Motor neuron (in vitro differentiated cells): ENCODE data around the gene NUBP1. TPM values are rescaled to one million over a fixed set of nuclear protein-coding genes. Genes with fewer than 3 reads are reported as not detected.
A peak's percentile ranks its signal among the peaks of the same experiment; 100 is the strongest.

Experiments used
- ATAC-seq, 8 experiments: fragments of 200-7000 bp; cut with Tn5 transposase; replicated peaks in 6 of 8; 2 replicates each; pipeline ENCODE4 v1.8.0; 2021; ENCODE audit warnings: mild to moderate bottlenecking in 8 of 8, moderate library complexity in 8 of 8
- H3K27ac ChIP-seq, 2 donors: fragments of 250-450 bp; sonication (Bioruptor Pico); 2 replicates each; pipeline ENCODE4 v1.9.0; 2021; ENCODE audit warnings: antibody characterized with exemption in 2 of 2, mild to moderate bottlenecking in 2 of 2, moderate library complexity in 1 of 2
- H3K4me1 ChIP-seq, 2 donors: fragments of 250-450 bp; sonication (Bioruptor Pico); replicated peaks in 1 of 2; 2 replicates each; pipeline ENCODE4 v1.6.1; 2021; ENCODE audit warnings: antibody characterized with exemption in 2 of 2, mild to moderate bottlenecking in 2 of 2, moderate library complexity in 1 of 2
- H3K4me3 ChIP-seq, 5 donors: fragments of 250-450 bp; sonication (Bioruptor Pico); 2 replicates each; pipeline ENCODE4 v1.9.0; 2021; ENCODE audit warnings: antibody characterized with exemption in 5 of 5, mild to moderate bottlenecking in 5 of 5, moderate library complexity in 4 of 5
- WGBS, 10 experiments: fragments of 450-650 bp; shearing (Covaris generic); methylation state at CpG; one replicate each; pipeline ENCODE4 v1.0.0; 2022; 5-methylcytosine and 5-hydroxymethylcytosine counted together
- in situ Hi-C, 9 experiments: fragments of 400-800 bp; cut with MboI; loops; one replicate each; pipeline ENCODE4 v1.15.0; 2021; ENCODE audit warnings: low sequenced_read_pairs in 9 of 9, low pct_unique_long_range_greater_than_20kb in 2 of 9; ENCODE audit not compliant: unreplicated experiment in 9 of 9
- total RNA-seq, 8 experiments: library from RNA; unstranded; fragments of 300-600 nt; gene quantifications; 2 replicates each; pipeline versions ENCODE4 v1.2.3 to v1.2.4, GENCODE V29; 2022

The NUBP1 gene
- total RNA-seq: 10 to 100 TPM; 14.9 to 42.4 (median 26.4) TPM

GRCh38 chr16:10743610-10744369 lies at the start of gene NUBP1:
NUBP1 (plus strand) TSS chr16:10743842; CDS start chr16:10743864, 22 bp downstream.
- WGBS, 10 experiments: 0 to 1% (median 0%) methylated on average over 5 to 16 of the region's 57 CpGs; no CpG with 5 or more reads in 4 of the 10 experiments
- Histone ChIP-seq H3K4me3 (peak within 1 kb of the TSS; percentile 61 to 80 (median 65)), H3K27ac (peak within 1 kb of the TSS; percentile 97), H3K4me1 (peaks cover 3 to 8% of the 10 kb centered on the region in 2 donors)
- in situ Hi-C loops: loop anchor here in 1 of 9 experiments (25.0 kb wide), 1 partner anchor 1581 kb away; no protein-coding TSS in a partner anchor
- ATAC-seq: peak; percentile 85 to 95 (median 92)

GRCh38 chr16:10693889-10694288 lies 49.8 kb upstream of the NUBP1 start:
- H3K4me3 ChIP-seq: no peak overlapping the region
- ATAC-seq: no peak
- H3K4me1 ChIP-seq: no peaks in the 10 kb centered on the region
- H3K27ac ChIP-seq: no peak overlapping the region
- in situ Hi-C loops: no loop called here
- WGBS, 10 experiments: 20 to 100% (median 94%) methylated on average over 2 to 8 of the region's 8 CpGs; no CpG with 5 or more reads in 3 of the 10 experiments

- WGBS, 10 experiments: 78 to 100% (median 97%) methylated on average over 1 to 13 of the region's 21 CpGs; no CpG with 5 or more reads in 3 of the 10 experiments
- in situ Hi-C loops: no loop called here
- H3K4me3 ChIP-seq: no peak overlapping the region
- no peak for ATAC-seq
- no peak overlapping the region for H3K27ac ChIP-seq
- no peaks in the 10 kb centered on the region for H3K4me1 ChIP-seq
Observed at GRCh38 chr16:10694306-10694705, 49.3 kb upstream of the NUBP1 start.

- H3K4me3 ChIP-seq: no peak within 1 kb of the TSS
- WGBS, 10 experiments: 38 to 79% (median 60%) methylated on average over 1 to 5 of the region's 5 CpGs; no CpG with 5 or more reads in 4 of the 10 experiments
- no peak for ATAC-seq
- in situ Hi-C loops: no loop called here
- no peaks in the 10 kb centered on the region for H3K4me1 ChIP-seq
- no peak within 1 kb of the TSS for H3K27ac ChIP-seq
Observed at GRCh38 chr16:10694830-10695229, 48.8 kb upstream of the NUBP1 start, which contains the start of gene TEKT5. TEKT5 (minus strand) TSS chr16:10694930; CDS start chr16:10694873, 57 bp downstream.

- WGBS, 10 experiments: 0 to 100% (median 80%) methylated on average over 1 of the region's 1 CpG; no CpG with 5 or more reads in 5 of the 10 experiments
- Histone ChIP-seq H3K4me3 (no peak overlapping the region), H3K27ac (no peak overlapping the region), H3K4me1 (no peaks in the 10 kb centered on the region)
- no peak for ATAC-seq
- in situ Hi-C loops: no loop called here
Observed at GRCh38 chr16:10699756-10700155, 43.9 kb upstream of the NUBP1 start.

- ATAC-seq: peak in 1 of 8 experiments; percentile 38
- H3K27ac ChIP-seq: no peak overlapping the region
- H3K4me3 ChIP-seq: no peak overlapping the region
- H3K4me1 ChIP-seq: no peaks in the 10 kb centered on the region
- WGBS, 10 experiments: 0 to 80% (median 60%) methylated on average over 1 to 3 of the region's 4 CpGs; no CpG with 5 or more reads in 3 of the 10 experiments
- in situ Hi-C loops: no loop called here
Observed at GRCh38 chr16:10708969-10709368, 34.7 kb upstream of the NUBP1 start.

GRCh38 chr16:10728003-10728887 lies 15.4 kb upstream of the NUBP1 start:
- Histone ChIP-seq H3K4me1 (peaks cover 0 to 8% of the 10 kb centered on the region in 2 donors), H3K4me3 (no peak overlapping the region), H3K27ac (no peak overlapping the region)
- ATAC-seq: peak; percentile 35 to 84 (median 54)
- in situ Hi-C loops: loop anchor here in 1 of 9 experiments (25.0 kb wide), 1 partner anchor 1566 kb away; no protein-coding TSS in a partner anchor
- WGBS, 10 experiments: 0 to 86% (median 63%) methylated on average over 1 to 9 of the region's 16 CpGs; no CpG with 5 or more reads in 1 of the 10 experiments

GRCh38 chr16:10729104-10730048 lies 14.3 kb upstream of the NUBP1 start:
- peaks cover 0 to 8% of the 10 kb centered on the region in 2 donors for H3K4me1 ChIP-seq
- ATAC-seq: peak in 4 of 8 experiments; percentile 50 to 90 (median 79)
- no peak overlapping the region for H3K4me3 ChIP-seq
- WGBS, 10 experiments: 60 to 96% (median 83%) methylated on average over 1 to 10 of the region's 19 CpGs; no CpG with 5 or more reads in 1 of the 10 experiments
- in situ Hi-C loops: loop anchor here in 8 of 9 experiments (10.0 to 25.0 kb wide), 4 partner anchors 205 to 1567 kb away; no protein-coding TSS in a partner anchor
- no peak overlapping the region for H3K27ac ChIP-seq

- no peak overlapping the region for H3K4me3 ChIP-seq
- no peak for ATAC-seq
- H3K4me1 ChIP-seq: peaks cover 0 to 8% of the 10 kb centered on the region in 2 donors
- H3K27ac ChIP-seq: no peak overlapping the region
- in situ Hi-C loops: loop anchor here in 8 of 9 experiments (10.0 to 25.0 kb wide), 4 partner anchors 207 to 1569 kb away; no protein-coding TSS in a partner anchor
- 59 to 94% (median 81%) methylated on average over 1 to 5 of the region's 7 CpGs; no CpG with 5 or more reads in 4 of the 10 experiments for WGBS, 10 experiments
Observed at GRCh38 chr16:10731790-10732189, 11.9 kb upstream of the NUBP1 start.

GRCh38 chr16:10737068-10737625 lies 6.5 kb upstream of the NUBP1 start:
- WGBS, 10 experiments: 0 to 62% (median 24%) methylated on average over 2 to 12 of the region's 12 CpGs
- Histone ChIP-seq H3K4me1 (peaks cover 0 to 2% of the 10 kb centered on the region in 2 donors), H3K27ac (no peak overlapping the region), H3K4me3 (no peak overlapping the region)
- peak; percentile 26 to 84 (median 72) for ATAC-seq
- in situ Hi-C loops: loop anchor here (5.0 to 25.0 kb wide), 6 partner anchors 212 to 1575 kb away; no protein-coding TSS in a partner anchor

GRCh38 chr16:10738231-10739077 lies 5.2 kb upstream of the NUBP1 start:
- Histone ChIP-seq H3K4me3 (no peak overlapping the region), H3K27ac (no peak overlapping the region), H3K4me1 (peaks cover 2 to 4% of the 10 kb centered on the region in 2 donors)
- peak in 4 of 8 experiments; percentile 4 to 71 (median 48) for ATAC-seq
- in situ Hi-C loops: loop anchor here (5.0 to 25.0 kb wide), 6 partner anchors 214 to 1576 kb away; no protein-coding TSS in a partner anchor
- 29 to 91% (median 63%) methylated on average over 1 to 11 of the region's 12 CpGs for WGBS, 10 experiments
